ENCODE results near the gene FRS2.
A peak's percentile ranks its signal among the peaks of the same experiment; 100 is the strongest.

The FRS2 gene

GRCh38 chr12:69533844-69534243, 63.7 kb downstream of the FRS2 start:
- DNase-seq (ENCODE audit: low read depth), result no peak

DNA sequence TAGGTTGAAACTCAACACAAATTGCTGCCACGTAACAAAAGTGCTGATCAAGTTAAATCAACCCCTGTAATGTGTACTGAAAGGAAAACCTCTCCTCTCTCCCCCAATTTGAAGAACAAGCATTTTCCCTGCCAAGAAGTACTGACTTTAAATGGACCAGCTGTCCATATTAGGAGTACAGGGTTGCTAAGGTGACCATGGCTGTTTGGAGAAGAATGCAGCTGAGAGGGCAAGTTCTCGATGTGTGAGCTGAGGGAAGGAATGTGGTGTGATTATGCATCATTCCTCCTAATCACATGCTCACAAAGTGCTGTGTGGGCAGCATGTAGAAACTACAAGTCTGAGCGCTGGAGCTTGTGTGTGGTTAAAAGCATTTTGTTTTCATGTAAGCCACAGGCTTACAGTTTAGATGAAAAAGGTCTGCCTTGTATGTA, 64.2 kb downstream of the FRS2 start:
- peak; percentile 100 for DNase-seq (ENCODE audit: low read depth)

- DNase-seq (ENCODE audit: low read depth), result peak; percentile 77
Measured at GRCh38 chr12:69540987-69541386, 70.8 kb downstream of the FRS2 start.

DNA sequence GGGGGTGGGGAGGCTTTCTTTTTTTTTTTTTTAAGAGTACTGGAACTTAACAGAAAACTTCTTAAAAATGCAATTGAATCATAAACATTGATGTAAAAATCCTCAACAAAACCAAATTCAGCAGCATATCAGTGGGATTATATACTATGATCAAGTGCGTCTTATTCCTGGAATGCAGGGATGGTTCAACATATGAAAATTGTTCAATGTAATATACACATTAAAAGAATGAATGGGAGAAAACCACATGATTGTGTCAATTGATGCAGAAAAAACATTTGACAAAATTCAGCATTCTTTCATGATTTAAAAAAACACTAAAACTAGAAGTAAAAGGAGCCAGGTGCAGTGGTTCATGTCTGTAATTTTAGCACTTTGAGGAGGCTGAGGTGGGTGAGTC, 73.9 kb downstream of the FRS2 start:
- DNase-seq (ENCODE audit: low read depth), result no peak

- DNase-seq (ENCODE audit: low read depth), result no peak
Measured at GRCh38 chr12:69545081-69545480, 74.9 kb downstream of the FRS2 start.

GRCh38 chr12:69546693-69547438, 76.7 kb downstream of the FRS2 start:
- no peak for DNase-seq (ENCODE audit: low read depth)

DNA sequence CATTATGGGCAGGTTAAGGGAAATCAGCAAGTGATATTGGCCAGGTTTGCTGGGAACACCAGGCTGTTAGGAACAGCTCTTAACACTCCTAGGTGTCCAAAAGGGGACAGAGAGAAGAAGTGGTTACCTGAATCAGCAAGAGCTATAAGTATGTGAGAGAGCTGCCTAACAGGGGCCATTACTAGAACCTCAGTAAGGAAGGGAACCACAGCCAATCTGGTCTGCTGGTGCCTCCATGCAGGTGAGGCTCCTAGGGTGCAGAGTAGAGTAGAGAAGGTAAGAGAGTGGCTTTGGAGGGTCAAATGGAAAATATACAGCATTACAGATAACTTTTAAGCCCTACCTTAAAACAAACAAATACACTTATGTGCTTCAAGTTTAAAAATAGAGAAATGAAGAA, 78.5 kb downstream of the FRS2 start:
- no peak for DNase-seq (ENCODE audit: low read depth)

GRCh38 chr12:69550569-69551350, 80.6 kb downstream of the FRS2 start:
- DNase-seq (ENCODE audit: low read depth), result no peak

DNA sequence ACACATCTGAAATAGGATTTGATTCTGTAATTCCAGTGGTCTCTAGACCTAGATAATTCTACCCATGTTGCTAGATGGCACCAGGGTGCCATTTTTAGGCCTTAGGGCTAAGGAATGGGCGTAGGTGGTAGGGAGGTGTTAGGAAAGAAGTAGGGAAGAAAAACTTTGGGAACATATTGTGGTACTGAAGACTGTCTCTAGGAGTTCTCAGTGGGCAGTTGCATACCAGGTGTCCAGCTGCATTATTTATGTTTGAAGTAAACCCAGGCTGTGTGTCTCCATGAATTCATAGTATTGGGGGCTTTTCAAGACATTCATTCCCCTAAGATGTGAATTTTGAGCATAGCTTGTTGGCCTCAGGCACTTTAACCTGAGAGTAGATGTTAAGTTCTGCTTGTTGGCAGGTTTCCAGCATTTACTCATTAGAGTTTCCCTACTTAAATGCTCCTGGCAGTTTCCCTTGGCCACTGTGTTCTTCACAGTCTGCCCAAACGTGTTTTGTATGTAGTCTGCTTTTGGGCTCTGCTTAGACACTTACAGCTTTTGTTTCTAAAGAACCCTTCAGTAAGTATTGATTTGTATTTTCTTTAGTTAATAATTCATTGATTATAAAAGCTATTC, 83.5 kb downstream of the FRS2 start:
- peak; percentile 77 for DNase-seq (ENCODE audit: low read depth)

- DNase-seq (ENCODE audit: low read depth), result peak; percentile 87
Measured at GRCh38 chr12:69555461-69555860, 85.3 kb downstream of the FRS2 start.

- no peak for DNase-seq (ENCODE audit: low read depth)
Measured at GRCh38 chr12:69556383-69556782, 86.2 kb downstream of the FRS2 start.

GRCh38 chr12:69563166-69563762, 93.1 kb downstream of the FRS2 start:
- DNase-seq (ENCODE audit: low read depth), result no peak

DNA sequence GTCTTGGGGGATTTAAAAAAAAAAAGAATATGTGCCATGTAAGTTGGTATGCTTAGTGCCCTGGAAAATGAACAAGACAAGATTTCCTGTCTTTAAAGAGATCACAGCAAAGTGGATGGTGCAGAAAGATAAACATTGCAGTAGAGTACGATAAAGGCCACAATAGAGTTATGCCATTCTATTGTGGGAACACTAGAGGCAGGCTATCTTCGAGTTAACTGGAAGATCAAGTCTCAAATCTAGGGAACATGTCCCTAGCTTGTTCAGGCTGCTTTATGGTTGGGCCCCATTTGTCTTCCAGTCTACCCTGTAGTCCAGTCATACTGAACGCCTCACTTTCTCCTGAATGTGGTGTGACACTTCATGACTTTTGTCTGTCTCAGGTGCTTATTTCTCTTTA, 96.4 kb downstream of the FRS2 start:
- DNase-seq (ENCODE audit: low read depth), result no peak

- DNase-seq (ENCODE audit: low read depth), result peak; percentile 73
Measured at GRCh38 chr12:69569236-69569635, 99.0 kb downstream of the FRS2 start.

DNA sequence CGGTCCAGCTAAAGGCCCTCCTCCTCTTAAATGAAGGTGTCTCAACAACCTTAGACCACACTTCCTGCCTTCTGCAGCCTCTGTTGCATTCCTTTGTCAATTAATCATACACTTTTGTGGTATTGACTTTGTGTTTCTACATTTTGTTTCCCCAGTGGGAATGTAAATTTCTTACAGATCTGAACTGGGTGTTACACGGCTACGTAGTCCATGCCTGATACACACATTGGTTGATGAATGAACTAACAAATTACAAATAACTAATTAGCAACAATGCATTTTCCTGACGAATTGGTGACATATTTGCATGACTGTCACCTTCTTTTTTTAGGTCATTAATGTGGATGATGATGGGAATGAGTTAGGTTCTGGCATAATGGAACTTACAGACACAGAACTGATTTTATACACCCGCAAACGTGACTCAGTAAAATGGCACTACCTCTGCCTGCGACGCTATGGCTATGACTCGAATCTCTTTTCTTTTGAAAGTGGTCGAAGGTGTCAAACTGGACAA, 99.9 kb downstream of the FRS2 start:
- peak; percentile 96 for DNase-seq (ENCODE audit: low read depth)

GRCh38 chr12:69570545-69571399, 100.6 kb downstream of the FRS2 start:
- DNase-seq (ENCODE audit: low read depth), result peak; percentile 78

GRCh38 chr12:69575346-69575745, 105.2 kb downstream of the FRS2 start:
- DNase-seq (ENCODE audit: low read depth), result peak; percentile 46

DNA sequence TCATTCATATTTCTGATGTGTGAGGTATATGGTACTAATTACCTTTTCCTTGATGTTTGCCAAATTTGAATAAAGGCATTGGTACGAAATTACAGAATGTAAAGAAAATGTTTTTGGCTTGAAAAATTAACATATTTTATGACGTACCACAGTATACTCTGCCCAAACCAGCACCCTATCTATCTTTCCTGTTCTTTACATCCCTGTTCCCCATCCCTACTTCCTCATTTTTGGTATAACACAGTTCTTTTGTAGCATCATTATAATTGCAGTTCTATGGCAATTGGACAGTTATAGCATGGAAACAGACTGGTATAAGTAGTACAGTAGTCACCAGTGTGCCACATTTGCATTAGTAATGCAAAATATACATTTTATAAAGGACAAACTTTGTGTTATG, 108.1 kb downstream of the FRS2 start:
- DNase-seq (ENCODE audit: low read depth), result no peak

DNA sequence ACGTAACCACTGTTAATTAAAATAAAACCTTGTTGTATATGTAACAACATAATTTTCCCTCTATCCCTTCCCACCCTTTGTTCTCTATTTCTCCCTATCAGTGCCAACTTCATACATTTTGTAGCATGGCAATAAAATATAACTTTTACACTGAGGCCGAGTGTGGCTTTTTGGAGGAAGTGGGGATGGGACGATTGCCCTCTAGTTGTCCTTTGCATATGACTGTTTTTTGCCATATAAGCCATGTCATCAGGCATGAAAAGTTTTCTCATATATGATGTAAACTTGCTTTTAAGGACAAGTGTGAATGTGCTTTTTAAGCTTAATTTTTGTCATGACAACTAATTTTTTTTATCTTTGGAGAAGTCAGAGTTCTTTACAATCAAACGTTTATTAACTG, 108.8 kb downstream of the FRS2 start:
- no peak for DNase-seq (ENCODE audit: low read depth)

DNA sequence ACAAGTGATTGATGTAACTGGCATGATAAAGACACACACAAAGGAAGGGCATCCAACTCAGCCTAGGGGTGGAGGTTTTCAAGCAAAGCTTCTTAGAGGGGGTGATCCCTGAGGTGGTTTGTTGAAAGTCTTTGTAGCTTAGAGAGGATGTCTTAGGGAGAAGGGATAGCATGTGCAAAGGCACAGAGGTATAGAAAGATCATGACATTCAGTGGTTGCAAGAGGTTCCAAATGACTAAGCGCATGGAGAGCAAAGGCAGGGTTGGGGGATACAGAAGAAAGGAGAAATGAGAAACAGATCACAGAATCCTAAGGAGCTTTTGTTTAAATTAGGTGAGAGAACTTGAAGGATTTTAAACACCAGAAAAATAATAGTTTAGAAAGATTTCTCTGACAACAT, 109.9 kb downstream of the FRS2 start:
- no peak for DNase-seq (ENCODE audit: low read depth)

DNA sequence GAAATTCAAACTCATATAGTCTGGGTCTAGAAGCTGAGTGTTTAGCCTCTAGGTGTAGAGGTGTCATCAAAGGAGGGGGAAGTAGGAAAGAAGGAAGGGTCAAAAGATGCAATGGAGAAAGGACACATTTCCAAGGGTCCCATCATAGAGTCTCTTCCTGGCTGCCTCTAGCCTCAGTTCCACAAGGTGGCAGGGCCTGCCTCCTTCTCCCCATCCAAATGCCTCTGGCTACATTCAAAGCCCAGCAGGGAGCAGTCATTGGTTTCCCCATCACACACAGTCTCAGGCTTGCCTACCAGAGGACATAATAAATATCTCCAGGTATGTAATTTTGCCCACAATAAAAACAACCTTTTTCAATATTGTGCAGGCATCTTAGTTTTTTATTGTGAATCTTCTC, 113.0 kb downstream of the FRS2 start:
- no peak for DNase-seq (ENCODE audit: low read depth)
